Prostate gland (tissue), 2 donors: ENCODE results near the gene SLC25A13.

Experiments used
- CTCF ChIP-seq, 4 experiments: fragments of 200-600 bp in 2 of 4; fragments of 450-650 bp in 2 of 4; sonication (generic) in 2 of 4; IDR thresholded peaks; 1 replicate in 3 of 4; 2 replicates in 1 of 4; pipeline ENCODE4 v1.5.1; 2016 to 2019; ENCODE audit warnings: antibody characterized with exemption in 4 of 4, mild to moderate bottlenecking in 2 of 4, moderate library complexity in 2 of 4
- POLR2A ChIP-seq: fragments of 450-650 bp; IDR thresholded peaks from one replicate; pipeline ENCODE4 v1.6.1; 2016; ENCODE audit warnings: antibody characterized with exemption, mild to moderate bottlenecking

- no peak for TF ChIP-seq CTCF (IDR thresholded peaks at IDR 0.05)
- TF ChIP-seq POLR2A = no peak
Observed at GRCh38 chr7:96337519-96337918, 15.6 kb upstream of the SLC25A13 start.
